PFSK-1 (cell line): Measurements from ENCODE around the gene BACH1.

Experiments used
- FOXP2 ChIP-seq: optimal IDR thresholded peaks from 2 replicates; pipeline ENCODE3; 2011; ENCODE audit warnings: borderline replicate concordance, control low read depth, inconsistent platforms; ENCODE audit not compliant: insufficient read depth; ENCODE audit errors: extremely low read length, extremely low read depth
- POLR2AphosphoS5 ChIP-seq: IDR thresholded peaks from 2 replicates; pipeline ENCODE4 v1.6.1; 2012; ENCODE audit warnings: low read depth, mild to moderate bottlenecking, control low read depth, low read length, moderate library complexity
- REST ChIP-seq, 2 experiments: IDR thresholded peaks; 2 replicates each; pipeline versions ENCODE4 v1.6.1 to v1.8.0; 2011 to 2012; ENCODE audit warnings: low read depth in 2 of 2, low read length in 2 of 2, control low read depth in 1 of 2, inconsistent platforms in 1 of 2, mild to moderate bottlenecking in 1 of 2, moderate library complexity in 1 of 2; ENCODE audit not compliant: insufficient read depth in 1 of 2
- SIN3A ChIP-seq: IDR thresholded peaks from 2 replicates; pipeline ENCODE4 v1.6.1; 2012; ENCODE audit warnings: mild to moderate bottlenecking, low read length, moderate library complexity, borderline replicate concordance; ENCODE audit not compliant: insufficient read depth
- TAF1 ChIP-seq: IDR thresholded peaks from 2 replicates; pipeline ENCODE4 v1.6.1; 2012; ENCODE audit warnings: low read length, control low read depth, borderline replicate concordance; ENCODE audit not compliant: insufficient read depth

Gene BACH1

DNA sequence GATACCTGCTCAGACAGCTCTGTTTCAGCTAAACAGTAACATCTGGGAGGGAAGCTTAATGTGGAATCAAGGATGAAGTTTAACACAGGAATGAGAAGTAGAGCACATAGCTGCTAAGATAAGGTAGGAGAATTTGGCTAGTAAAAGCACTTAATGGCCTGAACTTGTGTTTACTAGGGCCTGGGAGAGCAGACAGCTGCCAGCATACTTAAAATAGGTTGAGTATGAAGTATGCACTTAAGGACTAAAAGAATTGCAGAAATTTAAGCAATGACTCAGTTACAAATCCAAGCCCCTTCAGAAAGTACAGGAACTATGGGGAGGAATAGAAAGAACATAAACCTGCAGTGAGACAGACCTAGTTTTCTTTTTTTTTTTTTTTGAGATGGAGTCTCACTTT lies 53.0 kb downstream of the BACH1 start:
- no peak for TF ChIP-seq REST (IDR thresholded peaks at IDR 0.05; ENCODE audit: insufficient read depth in 1 of 2, low read depth in 2 of 2, low read length in 2 of 2)
- TF ChIP-seq SIN3A, result no peak
- no peak for TF ChIP-seq POLR2AphosphoS5
- no peak for TF ChIP-seq FOXP2

DNA sequence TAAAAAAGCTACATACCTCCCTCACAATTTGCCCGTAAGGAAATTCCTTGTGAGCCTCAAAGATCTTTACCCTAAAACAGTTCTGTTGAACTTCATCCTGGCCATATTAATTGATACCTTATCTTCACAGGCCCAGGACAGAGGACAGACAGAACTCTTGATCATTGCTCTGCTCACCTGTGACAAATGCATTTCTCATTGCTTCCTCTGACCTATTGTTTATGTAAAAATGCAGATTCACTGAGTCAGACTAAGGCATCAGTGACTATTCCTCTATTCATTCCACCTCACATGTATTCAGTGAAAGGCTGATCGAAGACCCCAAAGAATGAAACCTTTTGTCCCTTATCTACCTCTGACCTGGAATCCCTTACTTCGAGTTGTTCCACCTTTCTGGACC lies 61.0 kb downstream of the BACH1 start:
- TF ChIP-seq TAF1 (no peak), SIN3A (no peak), FOXP2 (no peak), REST (IDR thresholded peaks at IDR 0.05; ENCODE audit: insufficient read depth in 1 of 2, low read depth in 2 of 2, low read length in 2 of 2) (no peak), POLR2AphosphoS5 (no peak)

DNA sequence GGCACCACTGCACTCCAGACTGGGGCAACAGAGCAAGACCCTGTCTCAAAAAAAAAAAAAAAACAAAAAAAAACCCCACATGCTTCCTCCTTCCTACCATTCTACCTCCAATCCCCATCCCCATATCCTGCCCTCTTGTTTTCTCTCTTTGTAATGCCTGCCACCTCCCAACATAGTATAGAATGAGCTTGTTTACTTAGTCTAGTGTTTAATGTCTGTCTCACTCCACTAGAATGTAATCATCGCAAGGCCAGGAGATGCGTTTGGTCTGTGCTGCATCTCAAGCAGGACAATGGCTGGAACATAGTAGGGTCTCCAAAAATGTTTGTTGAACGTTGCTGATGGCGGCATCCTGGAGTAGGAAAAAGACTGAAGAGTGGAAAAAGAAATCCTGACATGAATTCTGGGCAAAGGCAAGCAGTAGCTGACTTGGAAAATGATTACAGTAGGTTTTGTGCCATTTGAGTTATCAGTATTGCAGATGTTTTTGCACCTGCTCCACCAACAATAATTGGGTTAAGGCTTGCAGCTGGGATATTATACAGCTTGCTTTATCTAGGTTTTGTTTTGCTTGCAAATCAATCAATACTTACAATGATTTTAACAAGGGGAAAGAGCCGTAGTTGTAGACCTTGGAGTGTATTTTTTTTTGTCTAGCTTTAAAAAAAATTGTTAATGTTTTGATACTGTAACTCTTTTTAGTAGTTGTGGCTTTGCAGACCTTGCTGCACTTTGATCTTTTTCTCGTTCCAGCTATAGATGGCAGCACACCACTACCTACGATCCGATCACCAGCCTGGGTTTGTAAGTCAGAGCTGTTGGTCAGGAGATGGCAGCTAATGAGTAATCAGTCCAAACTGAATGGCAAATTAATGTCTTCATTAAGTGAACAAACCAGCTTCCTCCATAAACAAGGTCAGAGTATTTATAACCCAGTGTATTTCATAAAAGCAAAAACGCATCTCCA lies 62.4 kb downstream of the BACH1 start:
- TF ChIP-seq POLR2AphosphoS5 (no peak), TAF1 (no peak), FOXP2 (no peak), SIN3A (no peak), REST (IDR thresholded peaks at IDR 0.05; ENCODE audit: insufficient read depth in 1 of 2, low read depth in 2 of 2, low read length in 2 of 2) (no peak)

GRCh38 chr21:29362758-29363157 lies 64.0 kb downstream of the BACH1 start:
- TF ChIP-seq POLR2AphosphoS5 (no peak), SIN3A (no peak), FOXP2 (no peak), TAF1 (no peak), REST (IDR thresholded peaks at IDR 0.05; ENCODE audit: insufficient read depth in 1 of 2, low read depth in 2 of 2, low read length in 2 of 2) (no peak)
